ENCODE measurements around the gene NDUFAF2.

DNA sequence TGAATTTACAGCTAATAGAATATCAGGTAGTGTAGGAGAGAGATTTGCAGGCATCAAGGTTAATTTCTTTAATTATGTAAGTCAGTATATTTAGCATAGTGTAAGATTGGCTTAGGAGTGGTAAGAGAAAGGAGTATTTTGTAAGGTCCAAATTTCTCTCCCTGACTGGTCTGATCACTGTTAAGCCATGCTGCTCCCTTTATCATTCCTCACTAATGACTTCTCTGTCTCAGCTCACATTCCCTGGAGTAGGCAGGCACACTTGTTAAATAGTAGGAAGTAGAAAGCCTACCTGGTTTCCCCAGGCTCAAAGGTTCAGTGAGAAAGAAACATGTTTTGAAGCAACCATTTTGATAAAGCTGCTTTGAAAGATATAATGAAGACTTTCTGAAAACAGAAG lies 126.5 kb downstream of the NDUFAF2 start:
- TF ChIP-seq, protein P1, sequence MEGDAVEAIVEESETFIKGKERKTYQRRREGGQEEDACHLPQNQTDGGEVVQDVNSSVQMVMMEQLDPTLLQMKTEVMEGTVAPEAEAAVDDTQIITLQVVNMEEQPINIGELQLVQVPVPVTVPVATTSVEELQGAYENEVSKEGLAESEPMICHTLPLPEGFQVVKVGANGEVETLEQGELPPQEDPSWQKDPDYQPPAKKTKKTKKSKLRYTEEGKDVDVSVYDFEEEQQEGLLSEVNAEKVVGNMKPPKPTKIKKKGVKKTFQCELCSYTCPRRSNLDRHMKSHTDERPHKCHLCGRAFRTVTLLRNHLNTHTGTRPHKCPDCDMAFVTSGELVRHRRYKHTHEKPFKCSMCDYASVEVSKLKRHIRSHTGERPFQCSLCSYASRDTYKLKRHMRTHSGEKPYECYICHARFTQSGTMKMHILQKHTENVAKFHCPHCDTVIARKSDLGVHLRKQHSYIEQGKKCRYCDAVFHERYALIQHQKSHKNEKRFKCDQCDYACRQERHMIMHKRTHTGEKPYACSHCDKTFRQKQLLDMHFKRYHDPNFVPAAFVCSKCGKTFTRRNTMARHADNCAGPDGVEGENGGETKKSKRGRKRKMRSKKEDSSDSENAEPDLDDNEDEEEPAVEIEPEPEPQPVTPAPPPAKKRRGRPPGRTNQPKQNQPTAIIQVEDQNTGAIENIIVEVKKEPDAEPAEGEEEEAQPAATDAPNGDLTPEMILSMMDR (IDR thresholded peaks at IDR 0.05), result no peak
- TF ChIP-seq ZFX (IDR thresholded peaks at IDR 0.05; ENCODE audit: borderline replicate concordance), result no peak

Measured in 22Rv1 (cell line).